ENCODE data around the gene DPM1. TPM values are rescaled to one million over a fixed set of nuclear protein-coding genes. Genes with fewer than 3 reads are reported as not detected.
A peak's percentile ranks its signal among the peaks of the same experiment; 100 is the strongest.

The DPM1 gene
- total RNA-seq, 2 experiments from 2014 or later, result 55.6 to 72.1 TPM

GRCh38 chr20:50916934-50917333, 41.4 kb downstream of the DPM1 start:
- CTCF ChIA-PET, result interaction anchor here (0.8 to 4.8 kb wide), 4 partner anchors 9 to 98 kb away, joined by 3 to 30 read pairs (median 4); partner anchors contain the start of gene ADNP
- H3K36me3 Mint-ChIP-seq (ENCODE audit: low read depth), result peaks cover 25% of the 10 kb centered on the region
- no peaks in the 10 kb centered on the region for H3K9me3 Mint-ChIP-seq (ENCODE audit: low read depth)
- H3K4me1 Mint-ChIP-seq, result peaks cover 86% of the 10 kb centered on the region
- POLR2A ChIA-PET, result no interaction called here
- ATAC-seq (no peak), DNase-seq (no peak)
- H3K27ac Mint-ChIP-seq, result peak overlapping the region; percentile 51
- intact Hi-C loops (cut with DNase I, micrococcal nuclease), result no loop called here
- H3K27me3 Mint-ChIP-seq, result no peaks in the 10 kb centered on the region
- H3K4me3 Mint-ChIP-seq, result no peak overlapping the region

- ChIA-PET CTCF (interaction anchor here (0.8 to 4.8 kb wide), 4 partner anchors 10 to 98 kb away, joined by 3 to 30 read pairs (median 4); partner anchors contain the start of gene ADNP), POLR2A (interaction anchor here (0.6 kb wide), 1 partner anchor 654 kb away, joined by 3 read pairs; no protein-coding TSS in a partner anchor)
- Mint-ChIP-seq H3K9me3 (ENCODE audit: low read depth) (no peaks in the 10 kb centered on the region), H3K4me1 (peaks cover 86% of the 10 kb centered on the region), H3K27ac (peak overlapping the region; percentile 34), H3K27me3 (no peaks in the 10 kb centered on the region), H3K4me3 (no peak overlapping the region), H3K36me3 (ENCODE audit: low read depth) (peaks cover 31% of the 10 kb centered on the region)
- intact Hi-C loops (cut with DNase I, micrococcal nuclease), result no loop called here
- DNase-seq (no peak), ATAC-seq (no peak)
Measured at GRCh38 chr20:50916257-50916656, 42.1 kb downstream of the DPM1 start.

GRCh38 chr20:50915424-50915823, 42.9 kb downstream of the DPM1 start:
- POLR2A ChIA-PET, result interaction anchor here (0.6 to 1.3 kb wide), 3 partner anchors 8 to 653 kb away, joined by 3 read pairs; partner anchors contain the start of gene ADNP
- Mint-ChIP-seq H3K36me3 (ENCODE audit: low read depth) (peaks cover 35% of the 10 kb centered on the region), H3K4me3 (no peak overlapping the region), H3K4me1 (peaks cover 85% of the 10 kb centered on the region), H3K27ac (peak overlapping the region; percentile 58), H3K27me3 (no peaks in the 10 kb centered on the region), H3K9me3 (ENCODE audit: low read depth) (no peaks in the 10 kb centered on the region)
- CTCF ChIA-PET, result interaction anchor here (1.0 to 4.8 kb wide), 5 partner anchors 14 to 121 kb away, joined by 3 to 30 read pairs (median 4); partner anchors contain the start of gene BCAS4
- intact Hi-C loops (cut with DNase I, micrococcal nuclease), result loop anchor here in 1 of 2 experiments (2.0 kb wide), 1 partner anchor 13 kb away; no protein-coding TSS in a partner anchor
- DNase-seq (no peak), ATAC-seq (no peak)

- ChIA-PET POLR2A (interaction anchor here (0.7 kb wide), 1 partner anchor 422 kb away, joined by 3 read pairs; no protein-coding TSS in a partner anchor), CTCF (interaction anchor here (0.9 to 4.8 kb wide), 4 partner anchors 13 to 180 kb away, joined by 3 to 30 read pairs (median 4); no protein-coding TSS in a partner anchor)
- Mint-ChIP-seq H3K9me3 (ENCODE audit: low read depth) (no peaks in the 10 kb centered on the region), H3K36me3 (ENCODE audit: low read depth) (peaks cover 38% of the 10 kb centered on the region), H3K27me3 (no peaks in the 10 kb centered on the region), H3K27ac (peak overlapping the region; percentile 81), H3K4me1 (peaks cover 82% of the 10 kb centered on the region), H3K4me3 (no peak overlapping the region)
- peak; percentile 94 for ATAC-seq
- intact Hi-C loops (cut with DNase I, micrococcal nuclease), result loop anchor here (1.0 to 5.0 kb wide), 5 partner anchors 15 to 122 kb away; partner anchors contain the start of genes DPM1 (in 1 of the 2) and MOCS3 (in 1 of the 2)
- peak; percentile 59 for DNase-seq
Measured at GRCh38 chr20:50913690-50914375, 44.5 kb downstream of the DPM1 start.

GRCh38 chr20:50911716-50912115, 46.6 kb downstream of the DPM1 start:
- Mint-ChIP-seq H3K9me3 (ENCODE audit: low read depth) (no peaks in the 10 kb centered on the region), H3K36me3 (ENCODE audit: low read depth) (peaks cover 44% of the 10 kb centered on the region), H3K4me3 (no peak overlapping the region), H3K27ac (peak overlapping the region; percentile 80), H3K4me1 (peaks cover 70% of the 10 kb centered on the region), H3K27me3 (no peaks in the 10 kb centered on the region)
- DNase-seq, result no peak
- ATAC-seq, result peak; percentile 62
- intact Hi-C loops (cut with DNase I, micrococcal nuclease), result loop anchor here (2.0 to 5.0 kb wide), 3 partner anchors 17 to 119 kb away; no protein-coding TSS in a partner anchor
- CTCF ChIA-PET, result interaction anchor here (0.9 to 3.9 kb wide), 10 partner anchors 10 to 162 kb away, joined by 3 to 14 read pairs (median 4); no protein-coding TSS in a partner anchor
- POLR2A ChIA-PET, result interaction anchor here (0.6 to 1.1 kb wide), 5 partner anchors 9 to 19 kb away, joined by 3 to 5 read pairs (median 3); partner anchors contain the start of gene ADNP

- ATAC-seq (no peak), DNase-seq (no peak)
- ChIA-PET CTCF (interaction anchor here (0.7 to 3.9 kb wide), 8 partner anchors 9 to 270 kb away, joined by 3 to 14 read pairs (median 3); no protein-coding TSS in a partner anchor), POLR2A (interaction anchor here (1.0 to 1.1 kb wide), 3 partner anchors 10 to 20 kb away, joined by 3 read pairs; partner anchors contain the start of gene ADNP)
- H3K4me1 Mint-ChIP-seq, result peaks cover 67% of the 10 kb centered on the region
- intact Hi-C loops (cut with DNase I, micrococcal nuclease), result loop anchor here (2.0 to 5.0 kb wide), 3 partner anchors 16 to 119 kb away; no protein-coding TSS in a partner anchor
- H3K27ac Mint-ChIP-seq, result peak overlapping the region; percentile 80
- no peaks in the 10 kb centered on the region for H3K9me3 Mint-ChIP-seq (ENCODE audit: low read depth)
- no peak overlapping the region for H3K4me3 Mint-ChIP-seq
- H3K36me3 Mint-ChIP-seq (ENCODE audit: low read depth), result peaks cover 42% of the 10 kb centered on the region
- no peaks in the 10 kb centered on the region for H3K27me3 Mint-ChIP-seq
Measured at GRCh38 chr20:50911030-50911429, 47.3 kb downstream of the DPM1 start.

- Mint-ChIP-seq H3K4me3 (no peak overlapping the region), H3K4me1 (peaks cover 65% of the 10 kb centered on the region), H3K9me3 (ENCODE audit: low read depth) (no peaks in the 10 kb centered on the region), H3K27me3 (no peaks in the 10 kb centered on the region), H3K27ac (peak overlapping the region; percentile 48), H3K36me3 (ENCODE audit: low read depth) (peaks cover 42% of the 10 kb centered on the region)
- intact Hi-C loops (cut with DNase I, micrococcal nuclease), result no loop called here
- DNase-seq (no peak), ATAC-seq (no peak)
- ChIA-PET CTCF (interaction anchor here (0.8 to 3.9 kb wide), 11 partner anchors 9 to 119 kb away, joined by 3 to 14 read pairs (median 4); partner anchors contain the start of gene BCAS4), POLR2A (interaction anchor here (1.1 to 1.2 kb wide), 2 partner anchors 20 to 114 kb away, joined by 4 read pairs; partner anchors contain the start of gene BCAS4)
Measured at GRCh38 chr20:50909413-50909812, 48.9 kb downstream of the DPM1 start.

GRCh38 chr20:50904067-50904570, 54.2 kb downstream of the DPM1 start:
- ChIA-PET POLR2A (no interaction called here), CTCF (interaction anchor here (0.5 to 1.5 kb wide), 2 partner anchors 25 to 125 kb away, joined by 3 to 4 read pairs; no protein-coding TSS in a partner anchor)
- no peaks in the 10 kb centered on the region for H3K27me3 Mint-ChIP-seq
- peaks cover 38% of the 10 kb centered on the region for H3K36me3 Mint-ChIP-seq (ENCODE audit: low read depth)
- H3K4me1 Mint-ChIP-seq, result peaks cover 27% of the 10 kb centered on the region
- H3K27ac Mint-ChIP-seq, result no peak overlapping the region
- no peak overlapping the region for H3K4me3 Mint-ChIP-seq
- no peaks in the 10 kb centered on the region for H3K9me3 Mint-ChIP-seq (ENCODE audit: low read depth)
- DNase-seq, result no peak
- intact Hi-C loops (cut with DNase I, micrococcal nuclease), result no loop called here
- ATAC-seq, result no peak

- H3K4me3 Mint-ChIP-seq, result no peak overlapping the region
- peak overlapping the region; percentile 37 for H3K27ac Mint-ChIP-seq
- POLR2A ChIA-PET, result no interaction called here
- no peak for DNase-seq
- no peak for ATAC-seq
- H3K27me3 Mint-ChIP-seq, result no peaks in the 10 kb centered on the region
- H3K36me3 Mint-ChIP-seq (ENCODE audit: low read depth), result peaks cover 39% of the 10 kb centered on the region
- no peaks in the 10 kb centered on the region for H3K9me3 Mint-ChIP-seq (ENCODE audit: low read depth)
- intact Hi-C loops (cut with DNase I, micrococcal nuclease), result no loop called here
- CTCF ChIA-PET, result interaction anchor here (0.5 to 3.3 kb wide), 5 partner anchors 8 to 241 kb away, joined by 3 to 10 read pairs (median 3); partner anchors contain the start of gene BCAS4
- H3K4me1 Mint-ChIP-seq, result peaks cover 25% of the 10 kb centered on the region
Measured at GRCh38 chr20:50903353-50904051, 54.8 kb downstream of the DPM1 start.

GRCh38 chr20:50901301-50901700, 57.0 kb downstream of the DPM1 start:
- no peaks in the 10 kb centered on the region for H3K9me3 Mint-ChIP-seq (ENCODE audit: low read depth)
- intact Hi-C loops (cut with DNase I, micrococcal nuclease), result no loop called here
- H3K36me3 Mint-ChIP-seq (ENCODE audit: low read depth), result peaks cover 48% of the 10 kb centered on the region
- H3K4me3 Mint-ChIP-seq, result no peak overlapping the region
- CTCF ChIA-PET, result interaction anchor here (0.6 to 3.3 kb wide), 5 partner anchors 10 to 326 kb away, joined by 3 to 10 read pairs (median 5); partner anchors contain the start of gene BCAS4
- POLR2A ChIA-PET, result no interaction called here
- no peaks in the 10 kb centered on the region for H3K27me3 Mint-ChIP-seq
- no peak for ATAC-seq
- H3K4me1 Mint-ChIP-seq, result peaks cover 20% of the 10 kb centered on the region
- H3K27ac Mint-ChIP-seq, result no peak overlapping the region
- DNase-seq, result no peak
